Suppressor macrophage treated with lipopolysaccharide for 1 hour (primary cell): ENCODE measurements around the gene FSHB.
"Not testable (repeated sequence)": the region's sequence is repeated elsewhere in the genome, so short reads cannot be mapped to it uniquely, and the experiment has no call there.

Source experiments
- DNase-seq, 3 donors: peaks; one replicate each; pipeline ENCODE4 v3.0.0-alpha.2; 2020 to 2022

FSHB gene

GRCh38 chr11:30230714-30231113 is at the start of gene FSHB:
Gene FSHB, plus strand, starts transcription at chr11:30231014. Its CDS starts 889 bp downstream, at chr11:30231903.
- DNase-seq: no peak

GRCh38 chr11:30186748-30187147 is 44.1 kb upstream of the FSHB start:
- no peak for DNase-seq

GRCh38 chr11:30192620-30193019 is 38.2 kb upstream of the FSHB start:
- no peak for DNase-seq

GRCh38 chr11:30196400-30197206 is 34.2 kb upstream of the FSHB start:
- peak; percentile 38 to 54 (median 40) for DNase-seq

- no peak for DNase-seq
Observed at GRCh38 chr11:30197869-30198268, 32.9 kb upstream of the FSHB start.

GRCh38 chr11:30202989-30203388 is 27.8 kb upstream of the FSHB start:
- DNase-seq: not testable (repeated sequence)

- DNase-seq: no peak
Observed at GRCh38 chr11:30203850-30204249, 27.0 kb upstream of the FSHB start.

GRCh38 chr11:30206249-30206996 is 24.4 kb upstream of the FSHB start:
- DNase-seq: no peak

- DNase-seq: no peak
Observed at GRCh38 chr11:30210357-30210756, 20.5 kb upstream of the FSHB start.

GRCh38 chr11:30216534-30216933 is 14.3 kb upstream of the FSHB start:
- no peak for DNase-seq

- no peak for DNase-seq
Observed at GRCh38 chr11:30218278-30218677, 12.5 kb upstream of the FSHB start.

- DNase-seq: no peak
Observed at GRCh38 chr11:30225642-30226041, 5.2 kb upstream of the FSHB start.

- DNase-seq: no peak
Observed at GRCh38 chr11:30228323-30228884, 2.4 kb upstream of the FSHB start.

GRCh38 chr11:30239025-30239424 is 8.2 kb downstream of the FSHB start:
- no peak for DNase-seq

- DNase-seq: peak in 1 of 3 donors; percentile 2
Observed at GRCh38 chr11:30244265-30244664, 13.5 kb downstream of the FSHB start.

- DNase-seq: no peak
Observed at GRCh38 chr11:30245621-30246020, 14.8 kb downstream of the FSHB start.

GRCh38 chr11:30254307-30255298 is 23.8 kb downstream of the FSHB start:
- no peak for DNase-seq

GRCh38 chr11:30255637-30256036 is 24.8 kb downstream of the FSHB start:
- DNase-seq: no peak

GRCh38 chr11:30257058-30257457 is 26.2 kb downstream of the FSHB start:
- no peak for DNase-seq

- DNase-seq: no peak
Observed at GRCh38 chr11:30258679-30259078, 27.9 kb downstream of the FSHB start.

- no peak for DNase-seq
Observed at GRCh38 chr11:30260813-30261212, 30.0 kb downstream of the FSHB start.

GRCh38 chr11:30261821-30262220 is 31.0 kb downstream of the FSHB start:
- DNase-seq: no peak

- DNase-seq: not testable (repeated sequence)
Observed at GRCh38 chr11:30268638-30269037, 37.8 kb downstream of the FSHB start.
